GM19455 (cell line): Measurements from ENCODE around the gene TAF1L.
"Not testable (repeated sequence)": the region's sequence is repeated elsewhere in the genome, so short reads cannot be mapped to it uniquely, and the experiment has no call there.

ENCODE experiments used
- ATAC-seq: cut with Tn5 transposase; IDR thresholded peaks from one replicate; pipeline ENCODE4 v1.9.1; 2021; ENCODE audit not compliant: unreplicated experiment

The TAF1L gene, protein sequence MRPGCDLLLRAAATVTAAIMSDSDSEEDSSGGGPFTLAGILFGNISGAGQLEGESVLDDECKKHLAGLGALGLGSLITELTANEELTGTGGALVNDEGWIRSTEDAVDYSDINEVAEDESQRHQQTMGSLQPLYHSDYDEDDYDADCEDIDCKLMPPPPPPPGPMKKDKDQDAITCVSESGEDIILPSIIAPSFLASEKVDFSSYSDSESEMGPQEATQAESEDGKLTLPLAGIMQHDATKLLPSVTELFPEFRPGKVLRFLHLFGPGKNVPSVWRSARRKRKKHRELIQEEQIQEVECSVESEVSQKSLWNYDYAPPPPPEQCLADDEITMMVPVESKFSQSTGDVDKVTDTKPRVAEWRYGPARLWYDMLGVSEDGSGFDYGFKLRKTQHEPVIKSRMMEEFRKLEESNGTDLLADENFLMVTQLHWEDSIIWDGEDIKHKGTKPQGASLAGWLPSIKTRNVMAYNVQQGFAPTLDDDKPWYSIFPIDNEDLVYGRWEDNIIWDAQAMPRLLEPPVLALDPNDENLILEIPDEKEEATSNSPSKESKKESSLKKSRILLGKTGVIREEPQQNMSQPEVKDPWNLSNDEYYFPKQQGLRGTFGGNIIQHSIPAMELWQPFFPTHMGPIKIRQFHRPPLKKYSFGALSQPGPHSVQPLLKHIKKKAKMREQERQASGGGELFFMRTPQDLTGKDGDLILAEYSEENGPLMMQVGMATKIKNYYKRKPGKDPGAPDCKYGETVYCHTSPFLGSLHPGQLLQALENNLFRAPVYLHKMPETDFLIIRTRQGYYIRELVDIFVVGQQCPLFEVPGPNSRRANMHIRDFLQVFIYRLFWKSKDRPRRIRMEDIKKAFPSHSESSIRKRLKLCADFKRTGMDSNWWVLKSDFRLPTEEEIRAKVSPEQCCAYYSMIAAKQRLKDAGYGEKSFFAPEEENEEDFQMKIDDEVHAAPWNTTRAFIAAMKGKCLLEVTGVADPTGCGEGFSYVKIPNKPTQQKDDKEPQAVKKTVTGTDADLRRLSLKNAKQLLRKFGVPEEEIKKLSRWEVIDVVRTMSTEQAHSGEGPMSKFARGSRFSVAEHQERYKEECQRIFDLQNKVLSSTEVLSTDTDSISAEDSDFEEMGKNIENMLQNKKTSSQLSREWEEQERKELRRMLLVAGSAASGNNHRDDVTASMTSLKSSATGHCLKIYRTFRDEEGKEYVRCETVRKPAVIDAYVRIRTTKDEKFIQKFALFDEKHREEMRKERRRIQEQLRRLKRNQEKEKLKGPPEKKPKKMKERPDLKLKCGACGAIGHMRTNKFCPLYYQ (N-terminal part only)

DNA sequence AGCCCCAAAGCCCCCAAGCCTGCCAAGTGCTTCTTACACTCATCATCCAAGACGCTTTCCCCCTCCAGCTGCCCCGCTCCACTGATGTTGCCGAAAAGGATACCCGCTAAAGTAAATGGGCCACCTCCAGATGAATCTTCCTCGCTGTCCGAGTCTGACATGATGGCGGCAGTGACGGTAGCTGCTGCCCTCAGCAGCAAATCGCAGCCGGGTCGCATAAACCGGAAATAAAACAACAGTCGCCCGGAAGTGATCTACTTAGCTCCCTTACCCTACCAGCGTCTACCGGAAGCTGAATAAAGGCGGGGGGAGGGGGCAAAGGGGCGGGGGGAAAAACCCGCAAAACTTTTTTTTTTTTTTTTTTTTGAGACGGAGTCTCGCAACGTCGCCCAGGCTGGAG is at the start of gene TAF1L:
Gene TAF1L, minus strand, starts transcription at position 308 of the 400 bp plus-strand sequence. Its CDS starts 90 bp downstream, at position 218.
- ATAC-seq: no peak

DNA sequence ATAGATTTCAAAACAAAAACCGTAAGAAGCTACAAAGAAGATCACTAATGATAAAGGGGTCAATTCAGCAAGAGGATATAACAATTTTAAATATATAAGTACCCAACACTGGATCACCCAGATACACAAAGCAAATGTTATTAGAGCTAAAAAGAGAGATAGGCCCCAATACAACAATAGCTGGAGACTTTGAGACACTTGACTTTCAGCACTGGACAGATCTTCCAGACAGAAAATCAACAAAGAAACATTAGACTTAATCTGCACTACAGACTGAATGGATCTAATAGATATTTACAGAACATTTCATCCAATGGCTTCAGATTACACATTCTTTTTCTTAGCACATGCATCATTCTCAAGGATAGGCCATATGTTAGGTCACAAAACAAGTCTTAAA is 46.3 kb upstream of the TAF1L start:
- no peak for ATAC-seq

DNA sequence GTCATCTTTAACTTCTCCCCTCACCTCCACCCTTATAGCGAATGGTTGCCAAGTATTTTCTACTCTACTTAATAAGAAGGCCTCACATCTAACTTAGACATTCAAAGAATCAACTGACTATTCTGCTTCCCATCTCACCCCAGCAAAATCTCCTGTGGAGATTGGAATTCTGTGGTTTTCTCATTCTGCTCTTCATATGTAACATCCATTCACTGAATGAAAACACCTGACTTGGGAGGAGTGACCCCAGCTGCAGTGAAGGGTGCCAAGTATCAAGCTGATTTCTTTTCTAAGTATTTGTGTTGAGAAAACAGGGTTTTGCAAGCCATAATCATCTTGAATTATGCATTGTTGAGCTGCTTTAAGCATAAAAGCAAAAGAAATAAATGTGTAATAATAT is 42.5 kb upstream of the TAF1L start:
- ATAC-seq: no peak

DNA sequence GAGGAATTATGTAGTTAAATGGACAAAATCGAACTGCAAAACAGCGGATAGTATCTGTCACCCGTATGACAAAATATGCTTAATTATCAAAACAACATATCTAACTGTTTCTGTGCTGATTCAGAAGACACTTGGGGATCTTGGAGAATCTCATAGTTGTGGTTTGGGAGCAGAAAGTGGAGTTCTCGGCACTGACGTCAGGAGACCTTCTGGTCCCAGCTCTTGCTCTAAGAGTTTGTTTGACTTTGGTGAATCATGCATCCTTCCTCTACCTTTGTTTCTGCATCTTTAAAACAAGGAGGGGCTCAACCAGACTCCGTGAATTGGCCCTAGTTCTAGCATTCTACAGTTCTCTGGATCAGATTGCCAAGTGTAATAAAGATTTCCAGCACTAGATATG is 37.0 kb upstream of the TAF1L start:
- no peak for ATAC-seq

DNA sequence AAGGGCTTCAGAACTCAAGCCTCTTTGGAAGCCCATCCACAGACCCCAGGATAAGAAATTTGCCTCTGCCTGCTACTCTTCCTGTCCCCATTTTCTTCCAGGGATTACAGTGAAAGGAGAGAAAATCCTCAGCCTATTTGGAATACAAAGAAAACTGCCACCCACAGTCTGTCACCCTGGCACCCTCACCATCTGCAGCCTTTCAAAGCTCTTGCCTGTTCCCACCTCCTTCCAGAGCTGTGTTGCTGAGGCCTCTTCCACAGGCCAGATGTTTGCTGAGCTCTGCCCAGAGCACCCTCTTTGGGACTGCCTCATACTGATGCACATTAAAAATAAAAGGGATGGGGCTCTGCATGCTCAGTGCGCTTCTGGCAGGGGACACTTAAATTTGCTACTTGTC is 35.9 kb upstream of the TAF1L start:
- ATAC-seq: no peak

DNA sequence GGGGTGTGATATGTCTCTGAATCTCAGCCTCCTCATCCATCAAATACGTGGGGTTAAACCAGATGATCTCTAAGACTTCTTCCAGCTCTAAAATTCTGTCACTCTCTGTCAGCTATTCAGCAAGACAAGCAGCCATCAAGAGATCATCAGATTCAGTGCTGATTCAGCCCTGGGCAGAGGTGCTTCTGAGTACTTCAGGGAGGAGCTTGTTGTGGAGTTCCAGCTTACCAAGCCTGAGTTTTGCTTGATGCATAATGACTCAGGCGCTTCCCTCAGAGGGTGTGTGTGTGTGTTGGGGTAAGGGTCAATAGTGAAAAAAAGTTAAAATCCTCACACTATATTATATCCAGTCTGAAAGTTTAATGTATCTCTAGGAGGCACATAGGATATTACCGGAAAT is 29.6 kb upstream of the TAF1L start:
- no peak for ATAC-seq

DNA sequence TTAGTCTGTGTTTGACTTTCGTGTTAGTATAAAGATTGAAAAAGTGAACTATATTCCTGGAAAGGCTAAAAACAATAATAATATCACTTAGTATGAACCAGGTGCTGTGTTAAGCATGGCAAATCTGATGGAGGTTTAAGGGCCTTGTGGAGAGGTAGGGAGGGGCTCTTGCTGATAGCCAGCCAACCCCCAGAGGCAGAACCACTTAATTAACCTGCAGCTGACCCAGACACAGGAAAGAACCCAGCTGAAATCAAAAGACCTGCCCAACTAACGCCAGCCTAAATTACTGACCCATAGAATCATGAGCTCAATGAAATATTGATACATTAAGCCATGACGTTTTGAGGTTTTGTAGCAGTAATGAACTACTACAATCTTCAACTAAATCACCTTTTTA is 28.3 kb upstream of the TAF1L start:
- no peak for ATAC-seq

DNA sequence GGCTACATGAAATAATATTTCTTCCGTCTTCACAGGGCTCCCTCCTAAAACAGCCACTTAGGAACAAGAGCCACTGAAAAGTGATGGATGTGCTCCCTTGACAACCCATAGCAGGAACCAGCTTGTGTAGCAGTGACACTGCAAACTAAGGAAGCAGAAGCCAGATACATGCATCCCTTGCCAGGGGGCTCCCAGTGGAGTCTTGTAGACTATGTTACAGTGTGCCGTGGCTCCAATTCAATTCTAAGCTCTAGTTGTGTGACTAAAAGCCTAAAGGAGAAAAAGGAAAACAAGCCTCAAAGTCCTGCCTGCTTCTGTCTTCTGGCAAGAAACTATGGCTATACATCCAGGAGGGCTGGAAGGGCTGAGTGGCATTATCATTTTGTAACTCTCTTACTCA is 12.2 kb upstream of the TAF1L start:
- no peak for ATAC-seq

DNA sequence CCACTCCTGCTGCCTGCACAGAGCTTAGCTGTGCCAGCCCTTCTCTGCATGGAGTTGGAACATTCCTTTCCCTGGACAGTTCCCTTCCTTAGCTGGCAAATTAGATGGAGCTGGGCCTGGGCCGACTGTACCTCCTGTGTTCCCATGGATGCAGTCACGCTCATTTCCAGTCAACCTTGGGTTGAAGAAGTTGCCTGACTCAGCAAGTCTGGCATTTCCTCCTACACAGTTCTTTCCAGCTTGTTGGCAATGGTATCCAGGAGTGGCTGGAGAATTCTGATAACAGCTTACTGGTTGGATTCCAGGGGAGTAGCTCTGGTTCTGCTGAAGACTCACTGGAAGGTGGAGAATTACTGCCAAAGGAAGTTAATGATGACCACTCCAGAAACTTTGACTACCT is 9.2 kb upstream of the TAF1L start:
- ATAC-seq: no peak

DNA sequence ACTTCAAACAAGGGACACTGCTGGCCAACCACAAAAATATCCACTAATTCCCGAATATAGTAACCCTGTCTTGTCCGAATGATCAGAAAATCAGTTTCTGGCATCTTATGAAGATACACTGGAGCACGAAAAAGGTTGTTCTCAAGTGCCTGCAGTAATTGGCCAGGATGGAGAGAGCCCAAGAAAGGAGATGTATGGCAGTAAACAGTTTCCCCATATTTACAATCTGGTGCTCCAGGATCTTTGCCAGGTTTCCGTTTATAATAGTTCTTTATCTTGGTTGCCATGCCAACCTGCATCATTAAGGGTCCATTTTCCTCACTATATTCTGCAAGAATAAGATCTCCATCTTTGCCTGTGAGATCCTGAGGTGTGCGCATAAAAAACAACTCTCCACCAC is 2.3 kb downstream of the TAF1L start:
- not testable (repeated sequence) for ATAC-seq

DNA sequence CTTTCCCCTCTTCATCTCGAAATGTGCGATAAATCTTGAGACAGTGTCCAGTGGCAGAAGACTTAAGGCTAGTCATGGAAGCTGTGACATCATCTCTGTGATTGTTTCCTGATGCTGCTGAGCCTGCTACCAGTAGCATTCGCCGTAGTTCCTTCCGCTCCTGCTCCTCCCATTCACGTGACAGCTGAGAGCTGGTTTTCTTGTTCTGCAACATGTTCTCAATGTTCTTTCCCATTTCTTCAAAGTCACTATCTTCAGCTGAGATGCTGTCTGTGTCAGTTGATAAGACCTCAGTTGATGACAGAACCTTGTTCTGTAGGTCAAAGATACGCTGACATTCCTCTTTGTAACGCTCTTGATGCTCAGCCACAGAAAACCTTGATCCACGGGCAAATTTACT is 3.5 kb downstream of the TAF1L start:
- no peak for ATAC-seq

DNA sequence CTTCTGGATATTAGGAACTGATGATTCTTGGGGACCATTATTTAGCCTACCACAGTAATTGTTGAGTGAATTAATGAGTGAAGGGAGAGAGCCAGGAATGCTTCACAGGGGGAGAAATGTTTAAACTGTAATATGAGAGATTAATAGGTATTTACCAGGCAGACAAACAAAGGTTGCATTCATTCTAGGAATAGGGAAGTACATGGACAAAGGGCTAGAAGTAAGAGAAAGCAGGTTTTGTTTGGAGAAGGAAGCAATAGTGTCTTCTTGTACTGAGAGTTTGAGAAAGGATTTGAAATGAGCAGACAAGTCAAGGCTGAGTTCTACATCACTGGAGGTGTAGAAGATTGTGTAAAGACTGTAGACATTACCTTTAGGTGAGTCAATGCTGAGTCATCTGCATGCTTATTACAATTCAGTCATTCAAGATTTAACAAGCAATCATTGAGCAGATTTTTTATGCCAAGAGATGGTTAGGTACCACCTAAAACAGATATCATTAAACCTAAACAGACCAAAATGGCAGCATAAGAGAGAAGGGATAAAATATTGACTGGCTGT is 8.0 kb downstream of the TAF1L start:
- no peak for ATAC-seq

DNA sequence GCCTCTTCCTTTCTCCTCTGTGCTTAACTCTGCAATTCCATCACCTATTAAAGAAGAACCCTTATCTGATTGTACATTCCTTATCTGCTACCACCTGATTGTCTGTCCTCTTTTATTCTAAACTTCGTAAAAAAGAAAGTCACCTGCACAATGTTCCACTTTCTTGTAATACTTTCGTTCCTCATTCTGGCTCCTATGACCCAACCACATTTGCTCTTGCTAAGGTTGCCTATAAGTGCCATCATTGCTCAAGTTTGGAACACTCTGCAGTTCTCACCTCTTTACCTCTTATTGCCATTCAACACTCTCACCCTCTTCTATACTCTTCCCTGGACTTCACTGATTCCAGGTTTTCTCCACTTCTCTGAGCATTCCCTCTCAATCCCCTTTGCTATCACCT is 10.1 kb downstream of the TAF1L start:
- ATAC-seq: no peak

DNA sequence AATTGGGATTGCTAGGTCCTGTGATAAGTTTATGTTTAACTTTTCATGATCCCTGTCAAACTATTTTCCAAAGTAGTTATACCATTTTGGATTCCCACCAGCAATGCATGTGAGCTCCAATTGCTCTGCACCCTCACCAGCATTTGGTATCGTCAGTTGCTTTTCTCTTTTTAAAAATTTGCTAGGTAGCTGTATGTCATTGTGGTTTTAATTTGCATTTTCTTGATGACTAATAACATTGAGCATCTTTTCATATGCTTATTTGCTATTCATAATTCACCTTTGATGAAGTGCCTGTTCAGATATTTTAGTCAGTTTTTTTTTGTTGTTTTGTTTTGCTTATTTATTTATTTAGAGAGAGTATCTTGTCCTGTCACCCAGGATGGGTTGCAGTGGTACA is 12.5 kb downstream of the TAF1L start:
- no peak for ATAC-seq

DNA sequence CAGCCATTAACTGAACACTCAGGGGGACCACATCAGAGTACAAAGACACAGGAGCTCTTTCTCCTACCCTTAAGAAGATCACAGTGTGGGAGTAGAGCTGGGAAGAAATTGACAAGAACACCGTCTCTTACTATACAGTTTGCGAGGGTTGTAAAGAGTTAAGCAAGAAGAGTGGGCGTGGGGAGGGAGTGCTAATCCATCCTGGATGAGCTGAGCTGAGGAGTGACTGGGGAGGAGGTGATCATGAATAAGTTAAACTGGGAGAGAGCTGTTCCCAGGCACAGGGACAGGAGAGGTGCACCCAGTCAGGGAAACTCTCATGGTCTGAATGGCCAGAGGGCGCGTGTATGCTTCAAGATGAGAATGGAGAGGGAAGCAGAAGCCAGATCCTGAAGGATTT is 17.2 kb downstream of the TAF1L start:
- no peak for ATAC-seq

DNA sequence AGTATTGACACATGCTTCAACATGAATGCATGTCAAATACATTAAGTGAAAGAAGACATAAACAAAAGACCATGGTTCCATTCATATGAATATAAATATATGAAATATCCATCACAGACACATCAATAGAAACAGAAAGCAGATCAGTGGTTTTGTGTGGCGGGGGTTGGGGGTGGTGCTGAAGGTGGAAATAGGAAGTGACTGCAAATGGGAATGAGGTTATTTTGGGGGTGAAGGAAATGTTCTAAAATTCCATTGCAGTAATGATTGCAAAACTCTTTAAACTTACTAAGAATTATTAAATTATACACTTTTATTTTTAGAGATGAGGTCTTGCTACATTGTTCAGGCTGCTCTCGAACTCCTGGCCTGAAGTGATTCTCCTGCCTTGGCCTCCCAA is 28.7 kb downstream of the TAF1L start:
- ATAC-seq: no peak

DNA sequence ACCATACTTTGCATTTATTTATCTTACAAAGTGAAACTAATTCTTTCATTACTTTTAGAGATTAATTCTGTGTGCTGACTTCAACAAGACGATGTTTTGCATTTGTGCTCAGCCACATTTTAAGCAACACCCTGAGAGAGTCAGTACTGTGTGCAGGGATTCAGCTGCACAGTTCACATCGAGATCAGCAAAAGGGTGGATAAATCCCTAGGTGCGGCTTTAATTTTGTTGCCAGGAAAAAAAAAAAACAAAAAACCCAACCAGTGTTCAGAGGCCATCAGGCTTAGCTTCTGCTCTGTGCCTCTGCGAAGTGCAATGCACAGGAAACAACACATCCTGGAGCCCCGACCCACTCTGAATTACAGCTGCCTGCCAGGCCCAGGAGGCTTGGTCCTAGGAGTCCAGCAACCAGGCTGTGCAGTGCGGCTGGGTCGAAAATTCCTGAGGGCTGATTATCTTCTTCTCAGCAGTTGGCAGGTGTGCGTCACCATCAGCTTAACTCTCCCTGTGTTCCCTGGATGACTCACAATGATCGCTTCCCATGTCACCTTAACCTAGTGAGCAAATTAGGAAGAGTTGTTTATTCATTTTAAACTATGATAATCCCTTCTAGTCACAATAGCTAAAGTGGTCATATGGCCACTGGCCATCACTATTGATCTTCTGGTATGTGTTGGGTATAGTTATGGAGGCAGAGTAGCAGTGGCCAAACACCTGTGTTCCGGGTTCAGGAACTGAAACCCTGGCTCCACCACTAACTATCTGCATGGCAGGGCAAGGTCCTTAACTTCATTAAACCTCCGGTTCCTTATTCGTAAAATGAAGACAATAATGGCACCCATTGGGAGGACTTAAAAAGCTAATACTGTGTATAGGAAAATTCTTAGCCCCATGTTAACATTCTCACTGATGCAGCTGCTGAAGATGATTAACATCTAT is 31.3 kb downstream of the TAF1L start:
- no peak for ATAC-seq

DNA sequence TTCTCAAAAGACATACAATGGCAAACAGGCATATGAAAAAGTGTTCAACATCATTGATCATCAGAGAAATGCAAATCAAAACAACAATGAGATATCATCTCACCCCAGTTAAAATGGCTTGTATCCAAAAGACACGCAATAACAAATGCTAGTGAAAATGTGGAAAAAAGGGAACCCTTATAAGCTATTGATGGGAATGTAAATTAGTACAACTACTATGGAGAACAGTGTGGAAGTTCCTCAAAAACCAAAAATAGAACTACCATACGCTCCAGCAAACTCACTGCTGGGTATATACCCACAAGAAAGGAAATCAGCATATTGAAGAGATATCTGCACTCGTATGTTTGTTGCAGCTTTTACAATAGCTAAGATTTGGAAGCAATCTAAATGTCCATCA is 36.4 kb downstream of the TAF1L start:
- ATAC-seq: not testable (repeated sequence)

DNA sequence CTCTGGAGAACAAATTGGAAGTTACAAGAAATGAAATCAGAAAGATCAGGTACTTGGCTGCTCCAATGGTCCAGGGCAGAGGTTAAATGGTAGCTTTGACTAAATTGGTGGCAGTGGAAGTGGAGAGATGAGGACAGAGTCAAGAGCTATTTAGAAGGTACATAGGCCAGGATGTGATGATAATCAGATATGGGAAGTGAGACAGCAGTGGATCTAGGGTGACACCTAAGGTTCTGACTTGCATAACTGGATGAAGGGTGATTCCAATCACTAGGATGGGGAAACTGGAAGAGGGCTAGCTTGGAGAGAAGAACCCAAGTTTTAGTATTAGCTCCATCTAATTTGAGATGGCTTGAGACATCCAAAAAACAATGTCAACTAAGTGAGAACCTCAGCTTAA is 38.5 kb downstream of the TAF1L start:
- ATAC-seq: no peak
